ENCODE measurements around the gene PTPN22.
A peak's percentile ranks its signal among the peaks of the same experiment; 100 is the strongest.

PTPN22 gene

DNA sequence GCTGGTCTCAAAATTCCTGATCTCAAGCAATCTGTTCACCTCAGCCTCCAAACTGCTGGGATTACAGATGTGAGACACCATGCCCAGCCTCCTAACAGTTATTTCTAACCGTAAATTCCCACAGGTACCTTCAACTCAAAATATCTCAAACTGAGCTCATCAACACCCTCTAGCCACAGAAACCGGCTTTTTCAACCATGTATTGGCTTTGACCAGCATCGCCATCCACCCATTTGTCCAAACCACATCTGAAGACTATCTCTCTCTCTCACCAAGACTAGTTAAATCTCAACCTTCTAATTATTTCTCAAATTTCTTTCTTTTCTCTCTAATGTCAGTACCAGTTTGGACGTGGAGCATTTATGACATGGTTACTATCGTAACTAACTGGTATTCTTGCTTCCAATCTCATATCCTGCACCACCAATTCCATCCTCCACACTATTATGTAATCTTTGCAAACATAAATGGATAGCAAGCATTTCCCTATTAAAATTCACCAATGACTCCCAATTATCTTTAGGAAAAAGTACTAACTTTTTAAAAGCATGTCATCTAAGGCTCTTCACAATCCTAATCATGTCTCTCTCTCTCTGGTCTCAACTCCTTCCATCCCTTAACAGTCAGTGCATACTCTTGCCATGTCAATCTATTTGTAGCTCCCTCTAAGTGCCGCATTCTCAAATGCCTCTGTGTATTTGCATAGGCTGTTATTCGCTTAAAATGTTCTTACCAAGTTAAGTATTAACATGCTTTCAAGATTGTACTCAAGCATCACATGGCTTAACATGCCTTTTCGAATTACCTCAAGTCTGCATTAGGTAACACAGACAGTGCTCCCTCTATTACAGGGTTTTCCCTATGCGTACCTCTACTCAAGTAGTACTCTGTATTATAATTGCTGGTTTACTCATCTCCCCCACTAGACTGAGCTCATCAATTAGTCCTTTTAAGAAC lies 77.4 kb downstream of the PTPN22 start:
- no peak overlapping the region for H3K4me3 ChIP-seq (ENCODE audit: low read depth in 1 of 2, low read length in 2 of 2)
- DNase-seq (no peak), ATAC-seq (ENCODE audit: insufficient read depth, low read depth) (no peak)
- H3K27ac ChIP-seq (ENCODE audit: low read length) = no peak overlapping the region
- H4K20me1 ChIP-seq (ENCODE audit: insufficient read depth, low read length) = peaks cover 21% of the 10 kb centered on the region
- no peaks in the 10 kb centered on the region for H3K9me3 ChIP-seq (ENCODE audit: insufficient read depth, low read length, severe bottlenecking)
- no peak for TF ChIP-seq EZH2 (IDR thresholded peaks at IDR 0.05; ENCODE audit: borderline replicate concordance, low read depth, low read length, severe bottlenecking)
- H3K27me3 ChIP-seq (ENCODE audit: insufficient read depth, low read length, poor library complexity) = no peaks in the 10 kb centered on the region
- peaks cover 74% of the 10 kb centered on the region for H3K36me3 ChIP-seq (ENCODE audit: insufficient read depth, low read length)
- no peak overlapping the region for H2AFZ ChIP-seq (ENCODE audit: low read depth, low read length)
- no peak overlapping the region for H3K9ac ChIP-seq (ENCODE audit: low read depth, low read length)
- H3K79me2 ChIP-seq (ENCODE audit: insufficient read depth, low read length) = peaks cover 98% of the 10 kb centered on the region
- peaks cover 6% of the 10 kb centered on the region; the same call in 1 of the 2 replicates for H3K4me1 ChIP-seq (ENCODE audit: insufficient read depth, low read length)
- H3K4me2 ChIP-seq (ENCODE audit: insufficient read depth, low read length) = no peak overlapping the region

DNA sequence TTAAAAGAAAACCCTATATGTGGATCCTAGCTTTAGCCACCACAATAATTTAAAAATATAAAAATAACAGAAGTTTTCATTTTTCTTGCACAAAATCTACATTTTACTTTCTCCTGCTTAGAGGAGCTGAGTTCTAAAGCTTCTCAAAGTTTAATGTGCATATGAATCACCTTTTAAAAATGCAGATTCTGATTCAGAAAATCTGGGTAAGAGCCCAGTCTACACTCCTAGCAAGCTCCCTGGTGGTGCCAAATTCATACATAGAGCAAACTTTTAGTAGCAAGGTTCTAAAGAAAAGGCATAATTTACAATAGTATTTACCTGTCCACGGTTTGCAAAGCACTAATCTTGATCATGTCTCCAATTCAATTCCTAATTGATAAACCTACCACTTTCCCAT lies 78.5 kb downstream of the PTPN22 start:
- Histone ChIP-seq H3K79me2 (ENCODE audit: insufficient read depth, low read length) (peaks cover 98% of the 10 kb centered on the region), H3K4me1 (ENCODE audit: insufficient read depth, low read length) (peaks cover 6% of the 10 kb centered on the region; the same call in 1 of the 2 replicates)
- no peak for TF ChIP-seq EZH2 (IDR thresholded peaks at IDR 0.05; ENCODE audit: borderline replicate concordance, low read depth, low read length, severe bottlenecking)
- TF ChIP-seq, protein P1, sequence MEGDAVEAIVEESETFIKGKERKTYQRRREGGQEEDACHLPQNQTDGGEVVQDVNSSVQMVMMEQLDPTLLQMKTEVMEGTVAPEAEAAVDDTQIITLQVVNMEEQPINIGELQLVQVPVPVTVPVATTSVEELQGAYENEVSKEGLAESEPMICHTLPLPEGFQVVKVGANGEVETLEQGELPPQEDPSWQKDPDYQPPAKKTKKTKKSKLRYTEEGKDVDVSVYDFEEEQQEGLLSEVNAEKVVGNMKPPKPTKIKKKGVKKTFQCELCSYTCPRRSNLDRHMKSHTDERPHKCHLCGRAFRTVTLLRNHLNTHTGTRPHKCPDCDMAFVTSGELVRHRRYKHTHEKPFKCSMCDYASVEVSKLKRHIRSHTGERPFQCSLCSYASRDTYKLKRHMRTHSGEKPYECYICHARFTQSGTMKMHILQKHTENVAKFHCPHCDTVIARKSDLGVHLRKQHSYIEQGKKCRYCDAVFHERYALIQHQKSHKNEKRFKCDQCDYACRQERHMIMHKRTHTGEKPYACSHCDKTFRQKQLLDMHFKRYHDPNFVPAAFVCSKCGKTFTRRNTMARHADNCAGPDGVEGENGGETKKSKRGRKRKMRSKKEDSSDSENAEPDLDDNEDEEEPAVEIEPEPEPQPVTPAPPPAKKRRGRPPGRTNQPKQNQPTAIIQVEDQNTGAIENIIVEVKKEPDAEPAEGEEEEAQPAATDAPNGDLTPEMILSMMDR (IDR thresholded peaks at IDR 0.05; ENCODE audit: borderline replicate concordance, extremely low read depth, low read length, poor library complexity, severe bottlenecking) = no peak

DNA sequence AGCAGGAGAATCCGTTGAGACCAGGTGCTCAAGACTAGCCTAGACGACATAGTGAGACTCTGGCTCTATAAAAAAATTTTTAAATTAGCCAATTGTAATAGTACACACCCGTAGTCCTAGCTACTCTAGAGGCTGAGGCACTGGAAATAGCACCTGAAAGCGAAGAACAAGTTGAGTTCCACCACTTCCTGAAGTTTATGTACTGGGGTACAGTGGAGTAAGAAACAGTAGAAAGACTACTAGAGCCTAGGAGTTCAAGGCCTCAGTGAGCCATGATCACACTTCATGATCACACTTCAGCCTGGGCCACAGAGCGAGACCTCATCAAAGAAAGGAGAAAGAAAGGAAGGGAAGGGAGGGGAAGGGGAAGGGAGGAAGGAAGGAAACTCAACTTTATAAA lies 79.0 kb downstream of the PTPN22 start:
- peaks cover 65% of the 10 kb centered on the region for H3K36me3 ChIP-seq (ENCODE audit: insufficient read depth, low read length)
- no peak overlapping the region for H3K27ac ChIP-seq (ENCODE audit: low read length)
- H3K9ac ChIP-seq (ENCODE audit: low read depth, low read length) = no peak overlapping the region
- H3K79me2 ChIP-seq (ENCODE audit: insufficient read depth, low read length) = peaks cover 98% of the 10 kb centered on the region
- H3K27me3 ChIP-seq (ENCODE audit: insufficient read depth, low read length, poor library complexity) = no peaks in the 10 kb centered on the region
- H2AFZ ChIP-seq (ENCODE audit: low read depth, low read length) = no peak overlapping the region
- H3K4me2 ChIP-seq (ENCODE audit: insufficient read depth, low read length) = no peak overlapping the region
- DNase-seq (peak; percentile 40), ATAC-seq (ENCODE audit: insufficient read depth, low read depth) (peak; percentile 88)
- H4K20me1 ChIP-seq (ENCODE audit: insufficient read depth, low read length) = peaks cover 20% of the 10 kb centered on the region
- no peak overlapping the region for H3K4me3 ChIP-seq (ENCODE audit: low read depth in 1 of 2, low read length in 2 of 2)
- no peak for TF ChIP-seq EZH2 (IDR thresholded peaks at IDR 0.05; ENCODE audit: borderline replicate concordance, low read depth, low read length, severe bottlenecking)
- TF ChIP-seq, protein P1 (IDR thresholded peaks at IDR 0.05; ENCODE audit: borderline replicate concordance, extremely low read depth, low read length, poor library complexity, severe bottlenecking) = no peak
- peaks cover 8% of the 10 kb centered on the region; the same call in 1 of the 2 replicates for H3K4me1 ChIP-seq (ENCODE audit: insufficient read depth, low read length)
- no peaks in the 10 kb centered on the region for H3K9me3 ChIP-seq (ENCODE audit: insufficient read depth, low read length, severe bottlenecking)

More for the DNA sequence above, 78.5 kb downstream of the PTPN22 start:
- Histone ChIP-seq H4K20me1 (ENCODE audit: insufficient read depth, low read length) (peaks cover 20% of the 10 kb centered on the region), H3K4me3 (ENCODE audit: low read depth in 1 of 2, low read length in 2 of 2) (no peak overlapping the region), H3K27me3 (ENCODE audit: insufficient read depth, low read length, poor library complexity) (no peaks in the 10 kb centered on the region), H3K9me3 (ENCODE audit: insufficient read depth, low read length, severe bottlenecking) (no peaks in the 10 kb centered on the region), H2AFZ (ENCODE audit: low read depth, low read length) (no peak overlapping the region), H3K4me2 (ENCODE audit: insufficient read depth, low read length) (no peak overlapping the region), H3K9ac (ENCODE audit: low read depth, low read length) (no peak overlapping the region), H3K36me3 (ENCODE audit: insufficient read depth, low read length) (peaks cover 70% of the 10 kb centered on the region), H3K27ac (ENCODE audit: low read length) (no peak overlapping the region)
- DNase-seq (no peak), ATAC-seq (ENCODE audit: insufficient read depth, low read depth) (no peak)

DNA sequence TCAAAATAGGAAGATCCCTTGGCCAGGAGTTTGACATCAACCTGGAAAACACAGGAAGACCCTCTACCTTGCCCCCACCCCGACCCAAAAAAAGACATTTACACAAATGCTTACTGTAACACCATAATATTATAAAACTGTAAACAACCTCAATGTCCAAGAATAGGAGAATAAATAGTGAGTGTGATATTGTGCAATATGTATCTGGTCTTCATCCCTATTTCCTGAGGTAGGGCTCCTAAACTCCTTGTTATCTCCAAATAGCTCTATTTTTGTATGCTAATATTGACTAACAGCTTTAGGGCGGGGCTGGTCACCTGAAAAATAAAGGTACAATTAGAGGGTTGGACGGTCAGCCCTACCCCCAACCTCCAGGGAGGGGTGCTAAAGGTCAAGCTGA lies 82.7 kb downstream of the PTPN22 start:
- H3K27me3 ChIP-seq (ENCODE audit: insufficient read depth, low read length, poor library complexity) = no peaks in the 10 kb centered on the region
- H3K36me3 ChIP-seq (ENCODE audit: insufficient read depth, low read length) = peaks cover 36% of the 10 kb centered on the region
- no peak overlapping the region for H3K27ac ChIP-seq (ENCODE audit: low read length)
- DNase-seq (no peak), ATAC-seq (ENCODE audit: insufficient read depth, low read depth) (no peak)
- no peaks in the 10 kb centered on the region for H3K9me3 ChIP-seq (ENCODE audit: insufficient read depth, low read length, severe bottlenecking)
- no peak overlapping the region for H2AFZ ChIP-seq (ENCODE audit: low read depth, low read length)
- H3K4me3 ChIP-seq (ENCODE audit: low read depth in 1 of 2, low read length in 2 of 2) = no peak overlapping the region
- H3K4me2 ChIP-seq (ENCODE audit: insufficient read depth, low read length) = no peak overlapping the region
- TF ChIP-seq, protein P1 (IDR thresholded peaks at IDR 0.05; ENCODE audit: borderline replicate concordance, extremely low read depth, low read length, poor library complexity, severe bottlenecking) = no peak
- TF ChIP-seq EZH2 (IDR thresholded peaks at IDR 0.05; ENCODE audit: borderline replicate concordance, low read depth, low read length, severe bottlenecking) = no peak
- peaks cover 25% of the 10 kb centered on the region for H4K20me1 ChIP-seq (ENCODE audit: insufficient read depth, low read length)
- no peak overlapping the region for H3K9ac ChIP-seq (ENCODE audit: low read depth, low read length)
- peaks cover 94% of the 10 kb centered on the region for H3K79me2 ChIP-seq (ENCODE audit: insufficient read depth, low read length)
- peaks cover 43% of the 10 kb centered on the region for H3K4me1 ChIP-seq (ENCODE audit: insufficient read depth, low read length)

Data from DND-41 (cell line).